Ectodermal cell (in vitro differentiated cells): Measurements from ENCODE around the gene MYT1.

Experiments
- H3K27ac ChIP-seq: 2 replicates; pipeline ENCODE4 v1.7.0; 2013; ENCODE audit warnings: mild to moderate bottlenecking, low read depth, low read length; ENCODE audit not compliant: insufficient read depth, poor library complexity, severe bottlenecking
- H3K27me3 ChIP-seq: 2 replicates; pipeline ENCODE4 v1.7.0; 2013; ENCODE audit warnings: mild to moderate bottlenecking, low read length; ENCODE audit not compliant: insufficient read depth, control insufficient read depth, poor library complexity, severe bottlenecking
- H3K36me3 ChIP-seq: one replicate; pipeline ENCODE4 v1.7.0; 2013; ENCODE audit warnings: low read length; ENCODE audit not compliant: control insufficient read depth, insufficient read depth
- H3K4me1 ChIP-seq: one replicate; pipeline ENCODE4 v1.7.0; 2013; ENCODE audit warnings: low read length; ENCODE audit not compliant: control insufficient read depth, insufficient read depth
- H3K4me3 ChIP-seq: 2 replicates; pipeline ENCODE4 v1.7.0; 2013; ENCODE audit warnings: low read depth, low read length, control low read depth; ENCODE audit not compliant: insufficient read depth
- H3K9me3 ChIP-seq: 2 replicates; pipeline ENCODE4 v1.7.0; 2013; ENCODE audit warnings: mild to moderate bottlenecking, low read length, moderate library complexity; ENCODE audit not compliant: control insufficient read depth
- WGBS, 2 experiments: methylation state at CpG; one replicate each; pipeline ENCODE4 v1.1.7; 2013; ENCODE audit warnings: missing lambda C conversion rate in 2 of 2; 5-methylcytosine and 5-hydroxymethylcytosine counted together

The MYT1 gene

GRCh38 chr20:64268174-64268573, 103.9 kb downstream of the MYT1 start:
- Histone ChIP-seq H3K27me3 (no peaks in the 10 kb centered on the region), H3K27ac (no peak overlapping the region), H3K4me1 (no peaks in the 10 kb centered on the region), H3K9me3 (no peaks in the 10 kb centered on the region), H3K4me3 (no peak overlapping the region), H3K36me3 (peaks cover 2% of the 10 kb centered on the region)
- WGBS, 2 experiments: 57 to 63% methylated on average over 10 of the region's 10 CpGs

DNA sequence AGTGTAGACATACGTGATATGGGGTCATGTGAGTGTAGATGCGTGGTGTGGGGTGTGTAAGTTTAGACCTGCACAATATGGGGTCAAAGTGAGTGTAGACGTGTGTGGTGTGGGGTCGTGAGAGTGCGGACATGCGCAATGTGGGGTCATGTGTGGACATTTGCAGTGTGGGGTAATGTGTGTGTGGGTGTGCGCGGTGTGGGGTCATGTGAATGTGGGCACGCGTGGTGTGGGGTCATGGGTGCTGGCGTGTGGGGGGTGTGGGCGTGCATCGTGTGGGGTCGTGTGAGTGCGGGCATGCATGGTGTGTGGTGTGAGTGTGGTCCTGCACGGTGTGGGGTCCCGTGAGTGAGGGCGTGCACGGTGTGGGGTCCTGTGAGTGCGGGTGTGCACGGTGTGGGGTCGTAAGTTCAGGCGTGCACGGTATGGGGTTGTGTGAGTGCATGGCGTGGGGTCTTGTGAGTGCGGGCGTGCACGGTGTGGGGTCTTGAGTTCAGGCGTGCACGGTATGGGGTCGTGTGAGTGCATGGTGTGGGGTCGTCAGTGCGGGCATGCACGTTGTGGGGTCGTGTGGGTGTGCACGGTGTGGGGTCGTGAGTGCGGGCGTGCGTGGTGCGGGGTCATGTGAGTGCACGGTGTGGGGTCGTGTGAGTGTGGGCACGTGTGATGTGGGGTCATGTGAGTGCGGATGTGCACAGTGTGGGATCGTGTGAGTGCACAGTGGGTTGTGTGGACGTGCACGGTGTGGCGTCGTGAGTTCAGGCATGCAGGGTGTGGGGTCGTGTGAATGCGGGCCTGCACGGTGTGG, 105.6 kb downstream of the MYT1 start:
- WGBS, 2 experiments: 94 to 96% methylated on average over 53 of the region's 53 CpGs
- H3K27ac ChIP-seq: no peak overlapping the region
- H3K4me3 ChIP-seq: no peak overlapping the region
- no peaks in the 10 kb centered on the region for H3K27me3 ChIP-seq
- H3K4me1 ChIP-seq: no peaks in the 10 kb centered on the region
- H3K9me3 ChIP-seq: no peaks in the 10 kb centered on the region
- H3K36me3 ChIP-seq: peaks cover 7% of the 10 kb centered on the region

DNA sequence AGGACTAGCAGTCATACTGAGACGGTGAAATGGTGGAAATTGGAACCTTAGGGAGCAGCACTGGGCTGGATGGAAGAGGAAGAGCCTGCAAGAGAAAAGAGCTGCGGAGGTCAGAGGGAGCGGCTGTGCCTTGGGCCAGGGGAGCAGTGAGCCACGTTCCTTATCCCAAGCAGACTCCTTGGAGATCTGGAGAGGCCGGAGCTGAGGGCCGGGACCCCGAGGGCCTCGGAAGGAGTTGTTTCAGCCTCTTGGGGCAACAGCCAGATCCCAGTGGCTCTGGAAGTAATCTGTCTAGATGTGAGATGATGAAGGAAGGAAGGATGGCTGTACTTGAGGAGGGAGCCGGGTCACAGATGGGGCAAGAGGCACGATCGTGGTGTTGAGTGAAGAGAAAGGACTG, 107.4 kb downstream of the MYT1 start:
- H3K4me1 ChIP-seq: no peaks in the 10 kb centered on the region
- H3K36me3 ChIP-seq: peaks cover 7% of the 10 kb centered on the region
- H3K27ac ChIP-seq: no peak overlapping the region
- 92 to 93% methylated on average over 11 of the region's 11 CpGs for WGBS, 2 experiments
- no peaks in the 10 kb centered on the region for H3K27me3 ChIP-seq
- H3K4me3 ChIP-seq: no peak overlapping the region
- no peaks in the 10 kb centered on the region for H3K9me3 ChIP-seq

DNA sequence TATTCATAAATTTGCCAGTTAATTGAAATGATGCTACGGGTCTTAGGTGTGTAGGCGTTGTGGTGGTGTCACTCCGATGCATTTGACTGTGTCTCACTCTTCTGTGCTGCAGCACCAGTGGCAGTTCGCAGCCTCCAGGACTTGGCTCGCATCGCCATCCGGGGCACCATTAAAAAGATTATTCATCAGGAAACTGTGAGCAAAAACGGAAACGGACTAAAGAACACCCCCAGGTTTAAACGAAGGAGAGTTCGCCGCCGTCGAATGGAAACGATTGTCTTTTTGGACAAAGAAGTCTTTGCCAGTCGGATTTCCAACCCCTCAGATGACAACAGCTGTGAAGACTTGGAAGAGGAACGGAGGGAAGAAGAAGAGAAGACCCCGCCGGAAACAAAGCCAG, 108.9 kb downstream of the MYT1 start:
- H3K4me3 ChIP-seq: no peak overlapping the region
- no peak overlapping the region for H3K27ac ChIP-seq
- WGBS, 2 experiments: 95 to 96% methylated on average over 17 to 19 of the region's 19 CpGs
- no peaks in the 10 kb centered on the region for H3K4me1 ChIP-seq
- no peaks in the 10 kb centered on the region for H3K9me3 ChIP-seq
- peaks cover 7% of the 10 kb centered on the region for H3K36me3 ChIP-seq
- H3K27me3 ChIP-seq: no peaks in the 10 kb centered on the region

DNA sequence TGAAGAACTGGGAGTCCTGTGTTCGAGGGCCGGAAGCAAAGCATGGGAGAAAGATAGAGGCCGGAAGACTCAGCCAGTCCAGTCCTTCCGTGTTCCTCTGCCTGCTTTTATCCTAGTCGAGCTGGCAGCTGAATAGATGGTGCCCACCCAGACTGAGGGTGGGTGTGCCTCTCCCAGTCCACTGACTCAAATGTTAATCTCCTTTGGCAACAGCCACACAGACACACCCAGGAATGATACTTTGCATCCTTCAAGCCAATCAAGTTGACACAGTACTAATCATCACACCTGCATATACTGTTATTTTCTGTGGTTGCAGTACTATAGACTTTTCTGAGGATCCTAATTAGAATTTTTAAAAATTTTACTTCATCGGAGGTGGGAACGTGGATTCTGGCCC, 112.6 kb downstream of the MYT1 start:
- no peaks in the 10 kb centered on the region for H3K27me3 ChIP-seq
- 92 to 94% methylated on average over 7 of the region's 7 CpGs for WGBS, 2 experiments
- H3K27ac ChIP-seq: no peak overlapping the region
- H3K9me3 ChIP-seq: no peaks in the 10 kb centered on the region
- no peaks in the 10 kb centered on the region for H3K4me1 ChIP-seq
- peaks cover 7% of the 10 kb centered on the region for H3K36me3 ChIP-seq
- no peak overlapping the region for H3K4me3 ChIP-seq

DNA sequence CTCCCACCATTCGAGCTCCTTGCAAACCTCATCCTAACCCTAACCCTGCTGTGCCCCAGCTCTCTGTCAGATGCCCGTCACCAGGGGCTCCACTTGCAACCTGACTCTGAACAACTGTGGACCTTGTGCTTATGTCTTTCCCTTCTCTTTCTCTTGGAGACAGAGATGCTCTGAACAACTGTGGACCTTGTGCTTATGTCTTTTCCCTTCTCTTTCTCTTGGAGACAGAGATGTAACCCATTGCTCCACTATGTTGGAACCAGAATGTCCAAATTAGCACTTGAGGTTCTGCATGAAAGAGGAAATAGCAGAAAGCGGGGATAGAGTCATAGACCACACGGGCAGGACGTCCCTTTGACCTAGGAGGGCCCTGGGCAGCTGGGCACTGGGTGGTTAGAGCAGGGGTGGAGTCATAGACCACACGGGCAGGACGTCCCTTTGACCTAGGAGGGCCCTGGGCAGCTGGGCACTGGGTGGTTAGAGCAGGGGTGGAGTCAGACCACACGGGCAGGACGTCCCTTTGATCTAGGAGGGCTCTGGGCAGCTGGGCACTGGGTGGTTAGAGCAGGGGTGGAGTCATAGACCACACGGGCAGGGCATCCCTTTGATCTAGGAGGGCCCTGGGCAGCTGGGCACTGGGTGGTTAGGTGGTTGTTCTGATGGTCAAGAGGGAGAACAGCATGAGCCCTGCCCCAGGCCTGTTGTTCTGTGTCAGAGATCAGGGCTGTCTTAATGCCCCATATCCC, 113.5 kb downstream of the MYT1 start:
- 91 to 93% methylated on average over 10 of the region's 10 CpGs for WGBS, 2 experiments
- Histone ChIP-seq H3K4me1 (no peaks in the 10 kb centered on the region), H3K27ac (no peak overlapping the region), H3K36me3 (peaks cover 6% of the 10 kb centered on the region), H3K9me3 (no peaks in the 10 kb centered on the region), H3K27me3 (no peaks in the 10 kb centered on the region), H3K4me3 (no peak overlapping the region)

DNA sequence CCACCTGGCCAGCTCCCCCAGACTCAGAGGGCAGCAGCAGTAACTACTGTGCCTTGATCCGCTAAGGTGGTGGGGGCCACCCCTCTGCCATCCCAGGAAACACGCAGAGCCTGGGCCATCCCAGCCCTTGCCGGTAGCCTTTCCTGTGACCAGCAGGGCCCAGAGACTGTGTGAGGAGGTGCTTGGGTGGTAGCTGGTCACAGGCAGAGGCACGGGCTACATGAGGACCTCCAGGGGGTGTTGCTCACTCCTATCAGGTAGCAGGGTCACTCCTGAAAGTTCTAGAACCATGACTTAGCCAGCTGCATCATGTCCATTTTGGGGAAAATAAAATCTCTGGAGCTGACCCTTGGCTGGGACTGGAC, 114.0 kb downstream of the MYT1 start:
- H3K27me3 ChIP-seq: no peaks in the 10 kb centered on the region
- no peak overlapping the region for H3K4me3 ChIP-seq
- H3K36me3 ChIP-seq: peaks cover 5% of the 10 kb centered on the region
- H3K4me1 ChIP-seq: no peaks in the 10 kb centered on the region
- 92 to 94% methylated on average over 4 of the region's 4 CpGs for WGBS, 2 experiments
- no peaks in the 10 kb centered on the region for H3K9me3 ChIP-seq
- H3K27ac ChIP-seq: no peak overlapping the region

DNA sequence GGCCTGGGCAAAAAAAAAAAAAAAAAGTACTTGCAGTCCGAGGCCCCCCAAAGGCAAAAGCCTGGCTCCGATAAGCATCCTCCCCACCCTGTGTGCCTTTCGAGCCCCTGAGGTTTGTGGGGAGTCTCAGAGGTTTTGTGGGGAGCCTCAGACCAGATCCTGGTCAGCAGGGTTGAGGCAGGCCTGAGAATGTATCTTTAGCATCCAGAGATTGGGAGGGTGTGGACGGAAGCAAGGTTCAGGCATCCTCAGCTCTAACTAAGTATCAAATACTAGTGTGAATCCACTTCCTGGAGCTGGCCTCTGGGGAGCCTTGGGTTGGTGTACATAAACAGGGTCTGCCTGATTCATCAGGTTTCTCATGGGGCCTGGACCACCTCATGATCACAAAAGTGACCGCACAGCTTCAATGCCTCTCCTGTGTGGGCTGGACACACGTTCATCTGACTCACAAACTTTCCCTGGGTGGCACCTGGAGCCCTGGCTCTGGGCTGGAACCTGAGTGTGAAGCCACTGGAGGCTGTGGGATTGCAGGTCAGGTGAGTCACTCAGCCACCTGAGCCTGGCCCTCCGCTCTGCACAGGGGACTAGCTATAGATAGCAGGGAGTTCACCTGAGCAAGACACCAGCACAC, 115.7 kb downstream of the MYT1 start:
- no peaks in the 10 kb centered on the region for H3K36me3 ChIP-seq
- no peaks in the 10 kb centered on the region for H3K9me3 ChIP-seq
- H3K4me3 ChIP-seq: no peak overlapping the region
- 85 to 87% methylated on average over 6 to 7 of the region's 7 CpGs for WGBS, 2 experiments
- H3K27me3 ChIP-seq: no peaks in the 10 kb centered on the region
- H3K4me1 ChIP-seq: no peaks in the 10 kb centered on the region
- H3K27ac ChIP-seq: no peak overlapping the region

DNA sequence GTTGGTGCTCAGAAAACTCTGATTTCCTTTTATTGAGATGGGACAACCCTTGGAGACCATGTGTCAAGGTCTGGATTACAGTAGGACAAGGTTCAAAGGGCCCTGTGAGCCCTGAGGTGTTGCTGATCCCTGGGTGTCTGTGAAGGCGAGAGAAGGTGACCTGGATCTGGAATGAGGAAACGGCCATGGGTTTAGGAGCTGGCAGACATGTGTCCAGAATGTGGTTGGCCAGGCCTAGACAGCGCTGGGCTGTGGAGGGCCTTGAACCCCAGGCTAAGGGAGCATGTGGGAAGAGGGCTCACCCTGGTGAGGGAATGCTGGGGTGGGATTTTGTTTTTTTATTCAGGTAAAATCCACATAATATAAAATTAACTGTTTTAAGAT, 116.2 kb downstream of the MYT1 start:
- Histone ChIP-seq H3K27ac (no peak overlapping the region), H3K36me3 (no peaks in the 10 kb centered on the region), H3K4me1 (no peaks in the 10 kb centered on the region), H3K9me3 (no peaks in the 10 kb centered on the region), H3K4me3 (no peak overlapping the region), H3K27me3 (no peaks in the 10 kb centered on the region)
- WGBS, 2 experiments: 93 to 96% methylated on average over 3 of the region's 3 CpGs

DNA sequence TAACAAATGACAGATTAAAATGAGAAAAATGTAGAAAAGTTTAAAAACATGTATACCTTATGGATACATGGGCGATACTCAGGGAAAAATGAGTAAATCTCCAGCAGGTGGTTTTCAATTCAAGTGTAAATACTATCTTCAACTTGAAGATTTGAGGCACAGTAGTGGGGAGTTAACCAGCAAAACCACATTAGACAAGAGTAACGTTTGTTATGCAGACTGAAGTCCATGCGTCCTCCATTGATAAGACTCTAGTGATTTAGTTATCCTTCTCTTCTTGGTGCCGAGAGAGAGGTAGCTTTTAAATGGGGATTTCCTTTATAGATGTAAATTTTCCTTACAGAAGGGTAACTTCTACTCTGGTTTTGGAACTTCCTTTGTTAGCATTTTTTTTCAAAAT, 119.4 kb downstream of the MYT1 start:
- Histone ChIP-seq H3K36me3 (no peaks in the 10 kb centered on the region), H3K27me3 (no peaks in the 10 kb centered on the region), H3K9me3 (no peaks in the 10 kb centered on the region), H3K4me1 (no peaks in the 10 kb centered on the region), H3K4me3 (no peak overlapping the region), H3K27ac (no peak overlapping the region)
- WGBS, 2 experiments: 63 to 71% methylated on average over 3 to 4 of the region's 4 CpGs
